Fibroblast of the aortic adventitia (primary cell): ENCODE data around the gene ZBTB20. TPM values are rescaled to one million over a fixed set of nuclear protein-coding genes. Genes with fewer than 3 reads are reported as not detected.

Experiments used
- DNase-seq: peaks from one replicate; pipeline ENCODE4 v3.0.0-alpha.2; 2010; ENCODE audit warnings: low read depth
- H3K4me3 ChIP-seq: 2 replicates; pipeline ENCODE4 v1.5.1; 2011; ENCODE audit warnings: low read depth, mild to moderate bottlenecking, control low read depth, low read length, moderate library complexity
- total RNA-seq: library from RNA; depleted of rRNA; stranded (reverse); fragments of >200 nt; gene quantifications from 2 replicates; pipeline ENCODE4 v1.2.3, GENCODE V29; 2012; ENCODE audit warnings: low replicate concordance
- TF ChIP-seq, protein P1 (sequence below): IDR thresholded peaks from 2 replicates; pipeline ENCODE4 v1.5.1; 2011; ENCODE audit warnings: mild to moderate bottlenecking, low read length, control low read depth, inconsistent platforms; ENCODE audit not compliant: insufficient read depth

Gene ZBTB20
- total RNA-seq, 1 donor, result 47.2 TPM

GRCh38 chr3:114903213-114903612 is 243.9 kb downstream of the ZBTB20 start:
- TF ChIP-seq, protein P1, sequence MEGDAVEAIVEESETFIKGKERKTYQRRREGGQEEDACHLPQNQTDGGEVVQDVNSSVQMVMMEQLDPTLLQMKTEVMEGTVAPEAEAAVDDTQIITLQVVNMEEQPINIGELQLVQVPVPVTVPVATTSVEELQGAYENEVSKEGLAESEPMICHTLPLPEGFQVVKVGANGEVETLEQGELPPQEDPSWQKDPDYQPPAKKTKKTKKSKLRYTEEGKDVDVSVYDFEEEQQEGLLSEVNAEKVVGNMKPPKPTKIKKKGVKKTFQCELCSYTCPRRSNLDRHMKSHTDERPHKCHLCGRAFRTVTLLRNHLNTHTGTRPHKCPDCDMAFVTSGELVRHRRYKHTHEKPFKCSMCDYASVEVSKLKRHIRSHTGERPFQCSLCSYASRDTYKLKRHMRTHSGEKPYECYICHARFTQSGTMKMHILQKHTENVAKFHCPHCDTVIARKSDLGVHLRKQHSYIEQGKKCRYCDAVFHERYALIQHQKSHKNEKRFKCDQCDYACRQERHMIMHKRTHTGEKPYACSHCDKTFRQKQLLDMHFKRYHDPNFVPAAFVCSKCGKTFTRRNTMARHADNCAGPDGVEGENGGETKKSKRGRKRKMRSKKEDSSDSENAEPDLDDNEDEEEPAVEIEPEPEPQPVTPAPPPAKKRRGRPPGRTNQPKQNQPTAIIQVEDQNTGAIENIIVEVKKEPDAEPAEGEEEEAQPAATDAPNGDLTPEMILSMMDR, result no peak
- no peak for DNase-seq
- H3K4me3 ChIP-seq, result no peak overlapping the region

DNA sequence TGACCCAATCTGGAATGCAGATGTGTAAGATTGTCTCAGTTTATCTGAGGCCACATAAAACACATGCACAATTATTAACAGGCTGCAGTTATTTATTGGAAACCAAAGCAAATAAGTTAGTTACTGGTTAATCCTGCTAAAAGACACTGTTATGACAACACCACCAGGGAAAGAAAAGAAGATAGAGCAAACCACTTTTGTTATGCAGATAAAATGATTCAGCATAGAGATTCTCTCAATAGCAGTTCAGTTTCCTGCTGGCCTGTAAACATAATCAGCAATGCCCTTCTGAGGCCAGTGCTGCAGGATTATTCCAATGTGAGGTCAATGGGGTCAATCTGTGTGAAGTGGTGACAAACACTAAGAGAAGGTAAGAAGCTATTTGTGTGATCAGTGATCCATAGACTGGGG is 244.4 kb downstream of the ZBTB20 start:
- no peak overlapping the region for H3K4me3 ChIP-seq
- TF ChIP-seq, protein P1, result no peak
- no peak for DNase-seq

- peak overlapping the region; percentile 36 for H3K4me3 ChIP-seq
- DNase-seq, result no peak
- TF ChIP-seq, protein P1, result no peak
Observed at GRCh38 chr3:114900908-114901307, 246.2 kb downstream of the ZBTB20 start.

- no peak overlapping the region for H3K4me3 ChIP-seq
Observed at GRCh38 chr3:114899186-114899931, 247.7 kb downstream of the ZBTB20 start.

DNA sequence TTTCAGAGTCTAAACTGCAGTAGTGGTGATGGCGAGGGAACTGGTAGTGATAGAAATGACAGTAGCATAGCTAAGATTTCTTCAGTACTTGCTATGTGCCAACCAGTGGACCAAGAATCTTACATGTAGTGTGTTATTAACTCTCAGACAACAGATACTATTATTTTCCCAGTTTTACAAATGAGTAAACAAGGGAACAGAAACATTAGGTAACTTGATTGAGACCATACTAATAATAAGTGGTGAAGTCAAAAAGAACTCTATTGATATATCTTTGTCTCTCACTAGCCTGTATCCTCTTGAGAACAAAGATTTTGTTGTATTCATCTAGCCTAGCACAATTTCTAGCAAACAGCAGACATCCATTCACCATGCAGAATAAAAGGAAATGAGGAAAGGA is 250.1 kb downstream of the ZBTB20 start:
- no peak for DNase-seq
- TF ChIP-seq, protein P1, result no peak
- H3K4me3 ChIP-seq, result no peak overlapping the region

More at GRCh38 chr3:114899186-114899931, 247.7 kb downstream of the ZBTB20 start:
- DNase-seq, result no peak
- TF ChIP-seq, protein P1, result no peak

DNA sequence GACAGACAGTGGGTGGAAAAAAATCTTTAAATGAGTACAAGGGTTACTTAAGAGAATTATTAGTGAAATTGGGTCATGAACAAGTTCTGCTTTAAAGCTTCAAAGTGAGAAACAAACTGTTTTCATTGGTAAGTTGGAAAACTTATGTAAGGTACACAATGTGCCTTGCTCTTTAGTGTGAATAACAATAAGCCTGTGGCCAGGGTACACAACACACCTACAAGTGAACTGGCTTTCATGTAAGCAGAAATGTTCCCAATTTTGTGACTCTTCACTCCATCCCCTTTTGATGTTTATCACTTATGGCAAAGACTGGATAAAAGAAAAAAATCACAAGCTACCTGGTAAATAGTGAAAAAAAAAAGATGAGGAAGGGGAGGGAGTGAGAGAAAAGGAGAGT is 253.7 kb downstream of the ZBTB20 start:
- DNase-seq, result no peak
- TF ChIP-seq, protein P1, result no peak
- H3K4me3 ChIP-seq, result no peak overlapping the region
